SK-N-SH (cell line): ENCODE measurements around the gene ANGPTL1. TPM values are rescaled to one million over a fixed set of nuclear protein-coding genes. Genes with fewer than 3 reads are reported as not detected.

ENCODE experiments used
- CTCF ChIA-PET: fragments of 300-600, 350-600 bp; formaldehyde crosslinking; extraction: SDS; loops from one replicate; lab custom pipeline; 2021; lab: Yijun Ruan, JAX
- POLR2A ChIA-PET: fragments of 350-600 bp; sonication (Branson Sonifier 250); formaldehyde crosslinking; extraction: SDS; loops from one replicate; lab custom pipeline; 2020; ENCODE audit warnings: antibody characterized with exemption, inconsistent platforms; lab: Yijun Ruan, JAX
- DNase-seq: peaks from one replicate; pipeline ENCODE4 v3.0.0; 2012
- H2AFZ ChIP-seq: fragments of 200-600 bp; sonication (generic); 2 replicates; pipeline ENCODE4 v1.8.1; 2016; ENCODE audit warnings: antibody characterized with exemption, mild to moderate bottlenecking, low read depth
- H3F3A ChIP-seq: fragments of 200-600 bp; sonication (generic); replicated peaks from 2 replicates; pipeline ENCODE3; 2016; ENCODE audit warnings: antibody characterized with exemption, mild to moderate bottlenecking; ENCODE audit not compliant: insufficient read depth
- H3K27ac ChIP-seq, 2 experiments: fragments of 200-500 bp in 1 of 2; fragments of 200-600 bp in 1 of 2; sonication (Bioruptor generic) in 1 of 2; sonication (generic), shearing (Covaris generic) in 1 of 2; 2 replicates each; pipeline versions ENCODE4 v1.5.1 to v1.6.1; 2014 to 2016; ENCODE audit warnings: low read depth in 2 of 2, inconsistent platforms in 1 of 2, low read length in 1 of 2, mild to moderate bottlenecking in 1 of 2, mixed read lengths in 1 of 2
- H3K27me3 ChIP-seq: fragments of 200-600 bp; sonication (generic), shearing (Covaris generic); 2 replicates; pipeline ENCODE4 v1.6.1; 2016; ENCODE audit warnings: mixed run types; ENCODE audit not compliant: insufficient read depth
- H3K36me3 ChIP-seq, 2 experiments: fragments of 200-500 bp in 1 of 2; fragments of 200-600 bp in 1 of 2; sonication (Bioruptor generic) in 1 of 2; sonication (generic) in 1 of 2; replicated peaks in 1 of 2; 2 replicates each; pipeline versions ENCODE3 to v1.5.1; 2014 to 2016; ENCODE audit warnings: low read length in 1 of 2, mild to moderate bottlenecking in 1 of 2; ENCODE audit not compliant: insufficient read depth in 2 of 2, control insufficient read depth in 1 of 2
- H3K4me1 ChIP-seq, 2 experiments: fragments of 200-500 bp in 1 of 2; fragments of 200-600 bp in 1 of 2; sonication (Bioruptor generic) in 1 of 2; sonication (generic), shearing (Covaris generic) in 1 of 2; 2 replicates each; pipeline versions ENCODE4 v1.5.1 to v1.6.1; 2014 to 2016; ENCODE audit warnings: low read depth in 1 of 2, low read length in 1 of 2, mixed run types in 1 of 2; ENCODE audit not compliant: insufficient read depth in 2 of 2, control insufficient read depth in 1 of 2
- H3K4me2 ChIP-seq: fragments of 200-600 bp; sonication (generic), shearing (Covaris generic); 2 replicates; pipeline ENCODE4 v1.6.1; 2017; ENCODE audit warnings: mixed run types
- H3K4me3 ChIP-seq, 2 experiments: fragments of 200-500 bp in 1 of 2; fragments of 200-600 bp in 1 of 2; sonication (Bioruptor generic) in 1 of 2; sonication (generic), shearing (Covaris generic) in 1 of 2; 2 replicates each; pipeline versions ENCODE4 v1.5.1 to v1.8.1; 2014 to 2016; ENCODE audit warnings: low read depth in 2 of 2, inconsistent platforms in 1 of 2, low read length in 1 of 2, mild to moderate bottlenecking in 1 of 2, mixed read lengths in 1 of 2, moderate library complexity in 1 of 2
- H3K79me2 ChIP-seq: fragments of 200-600 bp; sonication (generic); 2 replicates; pipeline ENCODE4 v1.8.1; 2017; ENCODE audit warnings: mild to moderate bottlenecking; ENCODE audit not compliant: insufficient read depth
- H3K9ac ChIP-seq: fragments of 200-600 bp; sonication (generic); 2 replicates; pipeline ENCODE4 v1.6.1; 2017; ENCODE audit warnings: mixed run types
- H3K9me2 ChIP-seq: fragments of 200-600 bp; sonication (generic); 2 replicates; pipeline ENCODE4 v1.6.1; 2017; ENCODE audit warnings: mixed run types
- H3K9me3 ChIP-seq: fragments of 200-600 bp; sonication (generic); 2 replicates; pipeline ENCODE4 v1.6.1; 2017; ENCODE audit warnings: mixed run types, mild to moderate bottlenecking, moderate library complexity
- H4K20me1 ChIP-seq: fragments of 200-600 bp; sonication (generic); 2 replicates; pipeline ENCODE4 v1.6.1; 2017; ENCODE audit warnings: mild to moderate bottlenecking, mixed run types; ENCODE audit not compliant: insufficient read depth
- EP300 ChIP-seq, 2 experiments: IDR thresholded peaks; 2 replicates each; pipeline versions ENCODE4 v1.4.0 to v1.6.1; 2012; ENCODE audit warnings: borderline replicate concordance in 1 of 2, low read depth in 1 of 2, low read length in 1 of 2
- NFIC ChIP-seq: IDR thresholded peaks from 2 replicates; pipeline ENCODE4 v1.4.0; 2012; ENCODE audit warnings: borderline replicate concordance
- NRF1 ChIP-seq: IDR thresholded peaks from 2 replicates; pipeline ENCODE4 v1.6.1; 2012; ENCODE audit warnings: low read depth, mild to moderate bottlenecking, low read length
- RAD21 ChIP-seq: IDR thresholded peaks from 2 replicates; pipeline ENCODE4 v1.6.1; 2012; ENCODE audit warnings: mild to moderate bottlenecking, low read length
- TAF1 ChIP-seq: IDR thresholded peaks from 2 replicates; pipeline ENCODE4 v1.6.1; 2012; ENCODE audit warnings: low read depth, mild to moderate bottlenecking, low read length, moderate library complexity, borderline replicate concordance
- TCF12 ChIP-seq: IDR thresholded peaks from 2 replicates; pipeline ENCODE4 v1.4.0; 2012
- YY1 ChIP-seq: IDR thresholded peaks from 2 replicates; pipeline ENCODE4 v1.4.0; 2012; ENCODE audit warnings: low read depth, mild to moderate bottlenecking
- WGBS: methylation state at CpG from one replicate; pipeline ENCODE4 v1.1.6; 2017; ENCODE audit warnings: low lambda C conversion rate; 5-methylcytosine and 5-hydroxymethylcytosine counted together
- polyA plus RNA-seq, 3 experiments: library from polyadenylated mRNA; depleted of rRNA; stranded (reverse); fragments of >200 nt; gene quantifications; 2 replicates each; pipeline ENCODE4 v1.2.3, GENCODE V29; 2012

ANGPTL1 gene
- polyA plus RNA-seq, 1 of the 3 experiments (the other 2 are of a cell fraction), result not detected

- TF ChIP-seq NRF1, result no peak
- no peak for TF ChIP-seq TAF1
Observed at GRCh38 chr1:178867670-178868069, 3.2 kb downstream of the ANGPTL1 start (continued).

- Histone ChIP-seq H4K20me1 (no peaks in the 10 kb centered on the region), H3K27me3 (no peaks in the 10 kb centered on the region), H3K27ac (no peak overlapping the region), H3K4me2 (no peak overlapping the region), H3F3A (no peaks in the 10 kb centered on the region), H3K36me3 (peaks cover 5 to 15% of the 10 kb centered on the region in 2 experiments), H3K9me3 (no peaks in the 10 kb centered on the region), H3K79me2 (no peaks in the 10 kb centered on the region), H2AFZ (no peak overlapping the region), H3K4me1 (peaks cover 0 to 4% of the 10 kb centered on the region in 2 experiments; a peak in 3 of 4 replicates), H3K9me2 (no peaks in the 10 kb centered on the region), H3K9ac (no peak overlapping the region), H3K4me3 (no peak overlapping the region)
- WGBS, result 80% methylated on average over 6 of the region's 6 CpGs
- TF ChIP-seq NFIC, result no peak
- 0 out of 2 replicates have a peak, but pooled peaks have one; percentile 23 for TF ChIP-seq TCF12
- no peak for DNase-seq
- POLR2A ChIA-PET, result no interaction called here
- CTCF ChIA-PET, result no interaction called here
Observed at GRCh38 chr1:178864326-178864725, 6.6 kb downstream of the ANGPTL1 start.

- CTCF ChIA-PET, result no interaction called here
- no peaks in the 10 kb centered on the region for H3K79me2 ChIP-seq
Observed at GRCh38 chr1:178862864-178863263, 8.0 kb downstream of the ANGPTL1 start.

GRCh38 chr1:178862416-178862815 lies 8.5 kb downstream of the ANGPTL1 start:
- no peaks in the 10 kb centered on the region for H4K20me1 ChIP-seq
- TF ChIP-seq EP300 (IDR thresholded peaks at IDR 0.05; ENCODE audit: borderline replicate concordance in 1 of 2, low read depth in 1 of 2, low read length in 1 of 2) (no peak), RAD21 (no peak)
- no peak for DNase-seq
- no peaks in the 10 kb centered on the region for H3K27me3 ChIP-seq
- WGBS, result 98% methylated on average over 3 of the region's 3 CpGs
- no peaks in the 10 kb centered on the region for H3K9me3 ChIP-seq
- no peaks in the 10 kb centered on the region for H3K79me2 ChIP-seq
- no peaks in the 10 kb centered on the region for H3F3A ChIP-seq
- no peak overlapping the region for H3K27ac ChIP-seq
- peaks cover 0 to 2% of the 10 kb centered on the region in 2 experiments; a peak in 3 of 4 replicates for H3K4me1 ChIP-seq
- H2AFZ ChIP-seq, result no peak overlapping the region
- H3K36me3 ChIP-seq, result peaks cover 2 to 12% of the 10 kb centered on the region in 2 experiments
- ChIA-PET POLR2A (no interaction called here), CTCF (no interaction called here)
- no peak overlapping the region for H3K4me3 ChIP-seq
- no peak overlapping the region for H3K9ac ChIP-seq
- no peaks in the 10 kb centered on the region for H3K9me2 ChIP-seq
- no peak overlapping the region for H3K4me2 ChIP-seq

More at GRCh38 chr1:178862864-178863263, 8.0 kb downstream of the ANGPTL1 start:
- no peak for TF ChIP-seq YY1
- Histone ChIP-seq H3K27me3 (no peaks in the 10 kb centered on the region), H3K4me2 (no peak overlapping the region), H3F3A (no peaks in the 10 kb centered on the region), H2AFZ (no peak overlapping the region), H3K36me3 (peaks cover 3 to 15% of the 10 kb centered on the region in 2 experiments), H4K20me1 (no peaks in the 10 kb centered on the region), H3K9me2 (no peaks in the 10 kb centered on the region), H3K9me3 (no peaks in the 10 kb centered on the region), H3K4me1 (peaks cover 0 to 4% of the 10 kb centered on the region in 2 experiments; a peak in 3 of 4 replicates), H3K9ac (no peak overlapping the region), H3K27ac (no peak overlapping the region), H3K4me3 (no peak overlapping the region)
- DNase-seq, result no peak
- POLR2A ChIA-PET, result no interaction called here
